HG03521 (cell line): Measurements from ENCODE around the gene HLA-E.

Experiments
- ATAC-seq: cut with Tn5 transposase; IDR thresholded peaks from one replicate; pipeline ENCODE4 v1.9.1; 2021; ENCODE audit warnings: mild to moderate bottlenecking, moderate library complexity; ENCODE audit not compliant: unreplicated experiment

Gene HLA-E

DNA sequence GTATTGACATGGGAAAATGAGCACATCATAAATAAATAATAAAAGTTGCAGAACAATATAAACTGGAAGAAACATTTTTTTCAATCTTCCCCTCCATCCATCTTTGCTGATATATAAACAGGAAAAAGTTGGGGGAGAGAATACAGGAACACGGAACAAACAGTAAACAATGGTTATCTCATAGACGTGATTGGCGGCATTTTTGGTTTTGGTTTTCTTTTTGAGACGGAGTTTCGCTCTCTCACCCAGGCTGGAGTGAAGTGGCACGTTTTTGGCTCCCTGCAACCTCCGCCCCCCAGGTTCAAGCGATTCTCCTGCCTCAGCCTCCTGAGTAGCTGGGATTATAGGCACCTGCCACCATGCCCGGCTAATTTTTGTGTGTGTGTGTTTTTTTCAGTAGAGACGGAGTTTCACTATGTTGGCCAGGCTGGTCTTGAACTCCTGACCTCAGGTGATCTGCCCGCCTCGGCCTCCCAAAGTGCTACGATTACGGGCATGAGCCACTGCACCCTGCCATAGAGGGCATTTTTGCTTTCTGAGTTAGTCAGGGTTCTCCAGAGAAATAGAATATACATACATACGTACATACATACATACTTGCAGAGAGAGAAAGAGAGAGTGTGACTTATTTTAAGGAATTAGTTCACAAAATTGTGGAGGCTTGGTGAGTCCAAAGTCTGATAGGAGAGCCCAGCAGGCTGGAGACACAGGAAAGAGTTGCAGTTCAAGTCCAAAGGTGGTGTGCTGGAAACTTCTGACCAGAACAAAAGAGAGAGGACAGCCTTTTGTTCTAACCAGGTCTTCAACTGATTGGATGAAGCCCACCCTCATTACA is 44.4 kb downstream of the HLA-E start:
- no peak for ATAC-seq

DNA sequence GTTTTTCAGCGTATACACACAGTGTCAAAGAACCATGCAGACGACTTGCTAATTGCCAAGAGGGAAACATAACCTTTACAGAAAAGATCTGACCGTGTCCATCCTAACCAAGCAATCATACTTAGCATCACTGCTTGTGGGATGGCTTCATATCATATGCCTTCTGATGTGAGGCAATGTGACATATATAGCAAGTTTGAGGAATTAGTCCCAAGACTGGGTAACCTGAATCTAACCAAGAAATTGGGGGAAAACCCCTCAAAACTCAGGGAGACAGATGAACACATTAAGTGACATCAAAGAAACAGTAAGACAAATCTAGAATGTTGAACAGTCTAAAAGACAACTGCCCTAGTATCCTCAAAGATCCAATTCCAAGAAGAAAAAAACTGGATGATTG is 48.6 kb downstream of the HLA-E start:
- ATAC-seq = no peak

DNA sequence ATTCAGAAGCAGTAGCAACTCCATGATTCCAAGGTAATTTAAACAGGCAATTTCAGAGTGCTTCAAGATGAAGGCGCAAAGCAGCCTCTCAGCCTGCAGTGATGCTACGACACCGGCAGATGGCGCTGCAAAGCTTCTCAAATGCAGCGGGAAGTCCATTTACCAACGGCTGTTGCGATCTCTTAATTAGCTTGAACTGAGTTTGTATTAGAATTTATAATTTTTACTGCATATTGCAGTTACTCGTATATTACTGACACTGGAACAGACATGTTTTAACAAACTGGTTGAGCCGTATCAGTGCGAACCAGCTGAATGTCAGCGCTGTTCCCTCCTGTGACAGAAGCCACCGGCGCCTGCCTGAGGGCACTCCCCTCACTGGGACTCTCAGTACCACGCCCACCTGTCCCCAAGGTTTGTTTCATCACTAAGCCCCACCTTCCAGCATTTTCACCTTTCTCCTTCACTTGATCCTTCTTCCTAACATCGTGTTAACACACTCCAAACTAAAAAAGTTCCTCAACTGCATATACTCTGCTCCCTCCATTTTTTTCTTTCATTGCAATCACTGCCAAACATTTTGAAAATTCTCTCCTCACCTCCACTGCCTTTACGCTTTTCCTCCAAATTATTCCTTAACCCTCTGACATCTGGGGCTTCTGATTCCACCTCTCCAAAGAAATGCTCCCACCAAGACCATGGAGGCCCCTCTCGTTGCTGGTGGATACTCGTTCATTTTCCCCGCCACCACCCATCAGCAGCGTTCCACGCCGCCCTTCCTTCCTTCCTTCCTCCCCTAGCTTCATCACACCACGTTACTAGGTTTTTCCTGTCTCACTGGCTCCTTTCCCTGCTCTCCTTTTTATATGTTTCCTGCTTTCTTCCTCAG is 52.5 kb downstream of the HLA-E start:
- ATAC-seq = no peak

DNA sequence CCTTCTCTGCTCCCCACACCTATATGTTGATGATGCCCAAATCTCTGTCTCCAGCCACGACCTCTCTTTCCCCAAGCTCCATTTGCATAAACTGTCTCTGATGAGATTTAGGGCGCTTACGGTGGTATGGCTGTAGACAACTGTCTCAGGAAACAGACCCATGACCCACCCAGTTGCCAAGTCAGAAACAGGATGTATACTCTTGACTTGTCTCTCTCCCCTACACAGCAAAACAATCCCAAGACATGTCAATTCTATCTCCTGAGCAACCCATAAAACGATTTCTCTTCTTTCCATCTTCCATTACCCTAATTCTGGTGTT is 53.1 kb downstream of the HLA-E start:
- no peak for ATAC-seq

DNA sequence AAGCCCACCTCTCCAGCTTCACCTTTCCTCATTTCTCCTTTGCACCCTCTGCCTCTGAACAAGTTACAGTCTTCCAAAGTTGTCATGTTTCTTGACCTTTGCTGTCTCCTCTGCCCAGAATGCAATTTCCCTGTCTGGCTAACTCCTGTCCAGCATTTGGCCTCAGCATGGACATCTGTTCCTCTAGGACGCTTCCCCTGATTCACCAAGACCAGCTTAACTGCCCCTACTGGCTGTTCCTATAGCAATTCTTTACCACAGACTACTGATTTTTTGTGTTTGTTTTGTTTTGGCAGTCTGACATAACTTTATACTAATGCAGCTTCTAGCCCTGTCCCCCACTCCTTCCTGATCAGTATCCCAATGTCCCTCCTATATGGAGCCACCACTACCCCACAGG is 53.6 kb downstream of the HLA-E start:
- ATAC-seq = no peak
